Lung (tissue), 12 donors: ENCODE results near the gene YEATS2. TPM values are rescaled to one million over a fixed set of nuclear protein-coding genes. Genes with fewer than 3 reads are reported as not detected.
"Not testable (repeated sequence)": the region's sequence is repeated elsewhere in the genome, so short reads cannot be mapped to it uniquely, and the experiment has no call there.

Source experiments
- ATAC-seq: fragments of 200-7000 bp; cut with Tn5 transposase; one replicate; pipeline ENCODE4 v1.9.1; 2020; ENCODE audit warnings: moderate number of reproducible peaks; ENCODE audit not compliant: insufficient read depth, low FRiP score
- DNase-seq, 3 donors: peaks; one replicate each; pipeline ENCODE4 v3.0.0-alpha.2; 2013 to 2017
- H3K27ac ChIP-seq, 2 donors: one replicate each; pipeline ENCODE4 v1.5.1; 2013; ENCODE audit warnings: mild to moderate bottlenecking in 2 of 2, moderate library complexity in 2 of 2, control low read depth in 1 of 2, inconsistent platforms in 1 of 2, low read depth in 1 of 2, low read length in 1 of 2
- H3K27me3 ChIP-seq, 3 donors: one replicate each; pipeline ENCODE4 v1.5.1; 2013; ENCODE audit warnings: low read length in 2 of 3; ENCODE audit not compliant: control insufficient read depth in 3 of 3, insufficient read depth in 3 of 3
- H3K36me3 ChIP-seq, 4 donors: one replicate each; pipeline ENCODE4 v1.5.1; 2013; ENCODE audit warnings: low read length in 4 of 4, mild to moderate bottlenecking in 1 of 4, moderate library complexity in 1 of 4; ENCODE audit not compliant: control insufficient read depth in 4 of 4, insufficient read depth in 4 of 4
- H3K4me1 ChIP-seq, 5 donors: one replicate each; pipeline ENCODE4 v1.5.1; 2013; ENCODE audit warnings: low read length in 5 of 5, mild to moderate bottlenecking in 2 of 5, moderate library complexity in 1 of 5; ENCODE audit not compliant: control insufficient read depth in 5 of 5, insufficient read depth in 5 of 5
- H3K4me3 ChIP-seq: one replicate; pipeline ENCODE4 v1.5.1; 2013; ENCODE audit warnings: mild to moderate bottlenecking, control low read depth, moderate library complexity
- H3K9ac ChIP-seq, 2 donors: one replicate each; pipeline ENCODE4 v1.5.1; 2013; ENCODE audit warnings: low read length in 2 of 2, control low read depth in 1 of 2; ENCODE audit not compliant: insufficient read depth in 1 of 2
- H3K9me3 ChIP-seq, 4 donors: one replicate each; pipeline ENCODE4 v1.5.1; 2013; ENCODE audit warnings: low read length in 3 of 4, mild to moderate bottlenecking in 1 of 4, moderate library complexity in 1 of 4; ENCODE audit not compliant: control insufficient read depth in 4 of 4, insufficient read depth in 3 of 4
- CTCF ChIP-seq: IDR thresholded peaks from 2 replicates; pipeline ENCODE4 v1.5.1; 2012; ENCODE audit warnings: mild to moderate bottlenecking; ENCODE audit errors: control extremely low read depth, extremely low read depth
- WGBS, 2 donors: extraction: QIAGEN DNeasy Blood & Tissue Kit; methylation state at CpG; one replicate each; pipeline ENCODE4 v1.1.7; 2013; 5-methylcytosine and 5-hydroxymethylcytosine counted together
- polyA plus RNA-seq, 2 donors: library from polyadenylated mRNA; stranded (reverse); fragments of 200-250 nt; gene quantifications; one replicate each; pipeline ENCODE4 v1.2.1, GENCODE V29; 2013
- total RNA-seq, 2 donors: library from RNA; depleted of rRNA in 1 of 2; stranded (reverse); fragments of >200 nt in 1 of 2; gene quantifications; one replicate each; pipeline ENCODE4 v1.2.1, GENCODE V29; 2014 to 2021
- donor health status: control.
- donor health status: control.
- donor health status: Bipolar disorder and iron deficiency.
- donor health status: healthy.
- donor health status: DM: yes; HTN: yes; CAD: no.

The YEATS2 gene
- total and polyA plus RNA-seq, 4 donors = 9.6 to 42.9 (median 18.9) TPM

GRCh38 chr3:183782576-183783276 is 85.1 kb downstream of the YEATS2 start:
- H3K36me3 ChIP-seq = peaks cover 26 to 36% (median 31%) of the 10 kb centered on the region in 4 donors
- 72 to 85% methylated on average over 7 of the region's 7 CpGs for WGBS, 2 donors
- H3K4me1 ChIP-seq = no peaks in the 10 kb centered on the region
- DNase-seq (no peak), ATAC-seq (no peak)
- H3K27ac ChIP-seq = no peak overlapping the region
- no peaks in the 10 kb centered on the region for H3K9me3 ChIP-seq
- no peak for TF ChIP-seq CTCF
- no peaks in the 10 kb centered on the region for H3K27me3 ChIP-seq
- H3K4me3 ChIP-seq = no peak overlapping the region
- no peak overlapping the region for H3K9ac ChIP-seq

GRCh38 chr3:183784503-183784902 is 86.9 kb downstream of the YEATS2 start:
- not testable (repeated sequence) for H3K4me3 ChIP-seq, H3K27ac ChIP-seq, DNase-seq, H3K9ac ChIP-seq, H3K27me3 ChIP-seq, H3K4me1 ChIP-seq, ATAC-seq, H3K9me3 ChIP-seq
- peaks cover 21 to 35% (median 27%) of the 10 kb centered on the region in 4 donors for H3K36me3 ChIP-seq
- WGBS, 2 donors = 46 to 71% methylated on average over 10 of the region's 10 CpGs

GRCh38 chr3:183789826-183790225 is 92.2 kb downstream of the YEATS2 start:
- Histone ChIP-seq H3K9me3 (no peaks in the 10 kb centered on the region), H3K9ac (no peak overlapping the region), H3K27ac (peak overlapping the region in 1 of 2 donors; percentile 3), H3K27me3 (no peaks in the 10 kb centered on the region), H3K36me3 (peaks cover 18 to 35% (median 23%) of the 10 kb centered on the region in 4 donors), H3K4me1 (no peaks in the 10 kb centered on the region), H3K4me3 (no peak overlapping the region)
- 92 to 95% methylated on average over 4 of the region's 4 CpGs for WGBS, 2 donors
- no peak for TF ChIP-seq CTCF
- ATAC-seq = no peak
- no peak for DNase-seq

GRCh38 chr3:183790700-183791099 is 93.1 kb downstream of the YEATS2 start:
- DNase-seq (no peak), ATAC-seq (no peak)
- H3K4me1 ChIP-seq = no peaks in the 10 kb centered on the region
- H3K4me3 ChIP-seq = no peak overlapping the region
- H3K36me3 ChIP-seq = peaks cover 18 to 35% (median 23%) of the 10 kb centered on the region in 4 donors
- no peak overlapping the region for H3K27ac ChIP-seq
- no peak overlapping the region for H3K9ac ChIP-seq
- 96 to 98% methylated on average over 16 of the region's 16 CpGs for WGBS, 2 donors
- H3K27me3 ChIP-seq = no peaks in the 10 kb centered on the region
- H3K9me3 ChIP-seq = no peaks in the 10 kb centered on the region
- TF ChIP-seq CTCF = no peak
